GM19043 (cell line): Measurements from ENCODE around the gene AATK.

Source experiments
- ATAC-seq: cut with Tn5 transposase; IDR thresholded peaks from one replicate; pipeline ENCODE4 v1.9.1; 2021; ENCODE audit warnings: low read depth; ENCODE audit not compliant: unreplicated experiment

The AATK gene

GRCh38 chr17:81097134-81097942 lies 68.7 kb downstream of the AATK start:
- ATAC-seq = no peak

GRCh38 chr17:81096741-81097133 lies 69.3 kb downstream of the AATK start:
- no peak for ATAC-seq

GRCh38 chr17:81095383-81095762 lies 70.6 kb downstream of the AATK start:
- ATAC-seq = no peak

GRCh38 chr17:81094509-81095382 lies 71.3 kb downstream of the AATK start:
- ATAC-seq = no peak

- ATAC-seq = no peak
Observed at GRCh38 chr17:81093619-81094508, 72.2 kb downstream of the AATK start.

GRCh38 chr17:81092518-81093095 lies 73.4 kb downstream of the AATK start:
- ATAC-seq = no peak

- ATAC-seq = no peak
Observed at GRCh38 chr17:81091774-81092517, 74.1 kb downstream of the AATK start.

GRCh38 chr17:81091154-81091553 lies 74.9 kb downstream of the AATK start:
- no peak for ATAC-seq

GRCh38 chr17:81090361-81091136 lies 75.5 kb downstream of the AATK start:
- no peak for ATAC-seq

- ATAC-seq = no peak
Observed at GRCh38 chr17:81086789-81087551, 79.1 kb downstream of the AATK start.

- no peak for ATAC-seq
Observed at GRCh38 chr17:81085420-81085911, 80.6 kb downstream of the AATK start.

- no peak for ATAC-seq
Observed at GRCh38 chr17:81084680-81085419, 81.2 kb downstream of the AATK start.

GRCh38 chr17:81083125-81083765 lies 82.8 kb downstream of the AATK start:
- ATAC-seq = no peak

- no peak for ATAC-seq
Observed at GRCh38 chr17:81082177-81083073, 83.6 kb downstream of the AATK start.

- ATAC-seq = no peak
Observed at GRCh38 chr17:81081222-81082176, 84.5 kb downstream of the AATK start.
